Breast epithelium (tissue), 4 donors: ENCODE measurements around the gene GUCY1A2. TPM values are rescaled to one million over a fixed set of nuclear protein-coding genes. Genes with fewer than 3 reads are reported as not detected.

ENCODE experiments used
- DNase-seq, 2 donors: peaks; one replicate each; pipeline ENCODE4 v3.0.0-alpha.2; 2019; ENCODE audit warnings: low spot score in 2 of 2
- H3K27ac ChIP-seq, 2 donors: fragments of 200-600 bp; sonication (generic) in 1 of 2; one replicate each; pipeline ENCODE4 v1.5.1; 2016 to 2019; ENCODE audit warnings: mild to moderate bottlenecking in 1 of 2
- H3K27me3 ChIP-seq, 2 donors: fragments of 200-600 bp; sonication (generic) in 1 of 2; one replicate each; pipeline versions ENCODE4 v1.5.1 to v1.6.0; 2017 to 2019; ENCODE audit warnings: control low read depth in 1 of 2, mild to moderate bottlenecking in 1 of 2
- H3K36me3 ChIP-seq: fragments of 200-600 bp; one replicate; pipeline ENCODE4 v1.5.1; 2019
- H3K4me1 ChIP-seq, 2 donors: fragments of 200-600 bp; sonication (generic); one replicate each; pipeline ENCODE4 v1.5.1; 2016 to 2019; ENCODE audit warnings: control low read depth in 1 of 2
- H3K4me3 ChIP-seq, 3 donors: fragments of 200-600 bp; sonication (generic); 1 replicate in 2 of 3; 2 replicates in 1 of 3; pipeline ENCODE4 v1.5.1; 2016 to 2019; ENCODE audit warnings: mild to moderate bottlenecking in 3 of 3, moderate library complexity in 2 of 3
- H3K9me3 ChIP-seq, 2 donors: fragments of 200-600 bp; sonication (generic) in 1 of 2; one replicate each; pipeline ENCODE4 v1.5.1; 2016 to 2019; ENCODE audit warnings: control low read depth in 1 of 2
- POLR2A ChIP-seq: fragments of 450-650 bp; IDR thresholded peaks from one replicate; pipeline ENCODE4 v1.6.1; 2016; ENCODE audit warnings: antibody characterized with exemption, mild to moderate bottlenecking, moderate library complexity
- POLR2AphosphoS5 ChIP-seq, 3 donors: sonication (generic); formaldehyde crosslinking; IDR thresholded peaks; one replicate each; pipeline ENCODE4 v1.6.1; 2017; ENCODE audit warnings: antibody characterized with exemption in 3 of 3
- intact Hi-C: fragments of 100-400 bp; cut with DNase I; formaldehyde crosslinking; loops from one replicate; pipeline ENCODE4 v1.15.1; 2023; ENCODE audit warnings: low total_unique reads
- total RNA-seq, 3 donors: library from RNA; depleted of rRNA; stranded (reverse); fragments of >200 nt; gene quantifications; one replicate each; pipeline ENCODE4 v1.1.0, GENCODE V29; 2016
- TF ChIP-seq, protein P1 (sequence below), 3 donors: fragments of 450-650 bp; IDR thresholded peaks; one replicate each; pipeline ENCODE4 v1.5.1; 2016 to 2017; ENCODE audit warnings: antibody characterized with exemption in 3 of 3, mild to moderate bottlenecking in 3 of 3, moderate library complexity in 3 of 3

The GUCY1A2 gene
- total RNA-seq, 3 donors from 2014 or later = 3.2 to 5.3 (median 4.9) TPM

DNA sequence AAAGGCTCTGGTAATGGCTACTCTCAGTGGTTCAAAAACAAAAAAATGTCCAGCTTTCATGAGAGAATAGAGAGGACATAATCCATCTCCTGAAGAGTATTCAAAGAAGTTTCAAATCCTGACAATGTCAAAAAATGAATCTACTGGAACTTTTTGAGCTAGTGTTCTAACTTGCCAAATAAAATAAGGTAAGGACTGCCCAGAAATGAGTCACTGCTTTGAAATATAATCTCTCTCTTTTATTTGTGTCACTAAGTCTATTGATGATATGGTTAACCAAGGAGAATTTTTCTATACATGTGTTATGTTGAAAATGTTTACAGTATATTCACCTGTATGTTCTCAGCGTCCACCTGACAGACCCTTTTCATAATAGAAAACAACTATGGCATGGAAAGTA is 3.4 kb downstream of the GUCY1A2 start:
- Histone ChIP-seq H3K27ac (no peak overlapping the region), H3K4me1 (peaks cover 0 to 4% of the 10 kb centered on the region in 2 donors), H3K27me3 (peaks cover 0 to 17% of the 10 kb centered on the region in 2 donors), H3K9me3 (no peaks in the 10 kb centered on the region), H3K4me3 (no peak overlapping the region), H3K36me3 (no peaks in the 10 kb centered on the region)
- TF ChIP-seq POLR2AphosphoS5 (IDR thresholded peaks at IDR 0.05) (no peak), POLR2A (no peak)
- TF ChIP-seq, protein P1, sequence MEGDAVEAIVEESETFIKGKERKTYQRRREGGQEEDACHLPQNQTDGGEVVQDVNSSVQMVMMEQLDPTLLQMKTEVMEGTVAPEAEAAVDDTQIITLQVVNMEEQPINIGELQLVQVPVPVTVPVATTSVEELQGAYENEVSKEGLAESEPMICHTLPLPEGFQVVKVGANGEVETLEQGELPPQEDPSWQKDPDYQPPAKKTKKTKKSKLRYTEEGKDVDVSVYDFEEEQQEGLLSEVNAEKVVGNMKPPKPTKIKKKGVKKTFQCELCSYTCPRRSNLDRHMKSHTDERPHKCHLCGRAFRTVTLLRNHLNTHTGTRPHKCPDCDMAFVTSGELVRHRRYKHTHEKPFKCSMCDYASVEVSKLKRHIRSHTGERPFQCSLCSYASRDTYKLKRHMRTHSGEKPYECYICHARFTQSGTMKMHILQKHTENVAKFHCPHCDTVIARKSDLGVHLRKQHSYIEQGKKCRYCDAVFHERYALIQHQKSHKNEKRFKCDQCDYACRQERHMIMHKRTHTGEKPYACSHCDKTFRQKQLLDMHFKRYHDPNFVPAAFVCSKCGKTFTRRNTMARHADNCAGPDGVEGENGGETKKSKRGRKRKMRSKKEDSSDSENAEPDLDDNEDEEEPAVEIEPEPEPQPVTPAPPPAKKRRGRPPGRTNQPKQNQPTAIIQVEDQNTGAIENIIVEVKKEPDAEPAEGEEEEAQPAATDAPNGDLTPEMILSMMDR (IDR thresholded peaks at IDR 0.05) = no peak
- no peak for DNase-seq
- intact Hi-C loops = no loop called here

DNA sequence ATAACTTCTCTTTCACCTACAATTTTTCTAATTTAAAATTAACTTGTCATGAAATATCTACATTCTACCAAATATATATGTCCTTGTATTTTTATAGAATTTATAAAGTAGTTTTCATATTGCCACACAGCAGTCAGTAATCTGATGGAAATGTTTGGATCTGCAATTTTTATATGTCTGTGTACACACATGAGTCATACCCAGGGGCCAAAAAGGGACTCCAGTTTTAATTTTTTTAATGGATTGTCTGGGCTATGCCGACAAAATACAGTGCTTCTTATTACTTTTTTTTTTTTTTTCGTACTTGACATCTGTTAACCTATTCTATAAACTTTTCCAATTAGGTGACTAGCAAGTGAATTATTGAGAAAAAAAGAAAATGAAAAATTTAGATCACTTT is 6.3 kb downstream of the GUCY1A2 start:
- Histone ChIP-seq H3K27me3 (no peaks in the 10 kb centered on the region), H3K4me3 (no peak overlapping the region), H3K4me1 (no peaks in the 10 kb centered on the region), H3K9me3 (no peaks in the 10 kb centered on the region), H3K27ac (no peak overlapping the region), H3K36me3 (no peaks in the 10 kb centered on the region)
- no peak for DNase-seq
- intact Hi-C loops = no loop called here
- TF ChIP-seq, protein P1 (IDR thresholded peaks at IDR 0.05) = no peak
- TF ChIP-seq POLR2AphosphoS5 (IDR thresholded peaks at IDR 0.05) = no peak
- TF ChIP-seq POLR2A = no peak

DNA sequence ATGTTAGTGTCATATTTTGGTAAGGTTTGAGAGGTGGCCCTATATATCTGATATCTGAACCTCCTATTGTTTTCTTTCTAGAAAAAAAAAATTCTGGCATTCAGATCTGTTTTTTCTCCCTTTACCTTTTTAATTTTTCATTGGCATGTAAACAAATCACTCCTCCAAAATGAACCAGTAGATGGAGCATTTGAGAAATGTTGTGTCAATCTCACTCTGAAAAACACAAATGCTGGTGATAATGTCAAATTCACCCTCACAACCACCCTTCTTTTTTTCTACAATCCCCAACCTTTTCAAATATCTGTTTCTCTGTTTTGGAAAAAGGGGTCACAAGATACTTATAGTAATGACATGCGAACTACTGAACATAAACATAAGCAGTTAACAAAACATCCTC is 9.1 kb downstream of the GUCY1A2 start:
- no peaks in the 10 kb centered on the region for H3K4me1 ChIP-seq
- TF ChIP-seq POLR2A (no peak), POLR2AphosphoS5 (IDR thresholded peaks at IDR 0.05) (no peak)
- TF ChIP-seq, protein P1 (IDR thresholded peaks at IDR 0.05) = no peak
- H3K4me3 ChIP-seq = no peak overlapping the region
- H3K36me3 ChIP-seq = no peaks in the 10 kb centered on the region
- intact Hi-C loops = no loop called here
- no peak for DNase-seq
- no peaks in the 10 kb centered on the region for H3K9me3 ChIP-seq
- no peak overlapping the region for H3K27ac ChIP-seq
- no peaks in the 10 kb centered on the region for H3K27me3 ChIP-seq

DNA sequence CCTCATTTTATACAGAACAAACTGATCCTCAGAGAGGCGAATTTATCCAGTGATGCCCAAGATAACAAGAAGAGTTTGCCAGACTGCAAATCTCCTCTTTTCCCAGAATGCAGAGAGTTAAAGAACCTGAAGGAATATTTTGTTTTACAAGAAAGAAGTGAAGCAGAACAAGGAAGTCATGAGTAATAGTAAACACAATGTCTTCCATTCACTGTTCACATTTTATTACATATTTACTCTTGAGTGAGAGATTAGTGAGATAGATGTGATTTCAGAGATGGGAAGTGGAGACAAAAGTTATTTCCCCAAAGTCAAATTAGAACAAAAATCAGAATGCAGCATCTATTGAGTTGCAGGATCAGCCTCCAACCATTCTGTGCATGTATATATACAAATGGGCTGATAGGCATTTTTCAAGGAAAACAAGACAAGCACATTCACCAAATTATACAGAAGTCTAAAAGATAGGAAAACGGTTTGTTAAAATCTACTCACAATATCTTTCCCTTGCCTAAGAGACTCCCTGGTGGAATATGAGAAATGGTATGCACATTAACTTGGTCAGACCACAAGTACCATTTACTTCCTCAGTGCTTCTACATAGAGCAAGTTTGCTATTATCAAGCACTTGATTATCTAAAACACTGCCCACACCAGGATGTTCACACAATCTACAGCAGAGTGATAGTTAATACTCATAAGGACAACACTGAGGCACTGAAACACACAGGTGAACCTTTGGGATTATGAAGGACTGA is 12.0 kb downstream of the GUCY1A2 start:
- H3K27me3 ChIP-seq = no peaks in the 10 kb centered on the region
- H3K36me3 ChIP-seq = no peaks in the 10 kb centered on the region
- no peaks in the 10 kb centered on the region for H3K9me3 ChIP-seq
- H3K4me1 ChIP-seq = no peaks in the 10 kb centered on the region
- DNase-seq = no peak
- no peak overlapping the region for H3K27ac ChIP-seq
- H3K4me3 ChIP-seq = no peak overlapping the region
- intact Hi-C loops = no loop called here
- TF ChIP-seq, protein P1 (IDR thresholded peaks at IDR 0.05) = no peak
- TF ChIP-seq POLR2AphosphoS5 (IDR thresholded peaks at IDR 0.05) (no peak), POLR2A (no peak)

DNA sequence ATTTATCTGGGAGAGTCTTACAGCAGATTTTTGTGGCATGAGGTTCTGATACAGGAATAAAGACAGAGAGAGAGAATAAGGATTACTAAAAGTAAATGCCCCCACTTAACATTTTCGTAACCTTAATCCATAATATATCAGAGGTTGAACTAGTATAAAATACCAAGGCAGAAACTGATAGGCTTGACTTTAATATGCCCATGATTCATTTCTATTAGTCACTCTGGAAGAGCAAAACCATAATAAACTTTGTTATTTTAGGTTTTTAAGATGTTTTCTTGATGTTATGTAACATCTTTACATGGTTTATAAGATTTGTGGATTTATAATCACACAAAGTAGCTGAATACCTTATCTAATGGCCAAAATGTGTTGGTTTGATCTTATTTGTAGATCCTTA is 19.1 kb downstream of the GUCY1A2 start:
- Histone ChIP-seq H3K27ac (no peak overlapping the region), H3K4me1 (no peaks in the 10 kb centered on the region), H3K9me3 (no peaks in the 10 kb centered on the region), H3K27me3 (no peaks in the 10 kb centered on the region), H3K36me3 (no peaks in the 10 kb centered on the region), H3K4me3 (no peak overlapping the region)
- intact Hi-C loops = no loop called here
- TF ChIP-seq, protein P1 (IDR thresholded peaks at IDR 0.05) = no peak
- no peak for TF ChIP-seq POLR2AphosphoS5 (IDR thresholded peaks at IDR 0.05)
- no peak for TF ChIP-seq POLR2A
- no peak for DNase-seq
